Right lung (tissue), 5 donors: ENCODE measurements around the gene KLC4. TPM values are rescaled to one million over a fixed set of nuclear protein-coding genes. Genes with fewer than 3 reads are reported as not detected.
"Not testable (repeated sequence)": the region's sequence is repeated elsewhere in the genome, so short reads cannot be mapped to it uniquely, and the experiment has no call there.

Source experiments
- DNase-seq, 2 donors: peaks; one replicate each; pipeline ENCODE4 v3.0.0-alpha.2; 2013
- polyA plus RNA-seq, 5 donors: library from polyadenylated mRNA; unstranded; fragments of 120-200 nt; gene quantifications; one replicate each; pipeline versions ENCODE4 v1.2.1 to v1.2.3, GENCODE V29; 2013; ENCODE audit warnings: inconsistent platforms in 1 of 5, low replicate concordance in 1 of 5; ENCODE audit not compliant: insufficient read length in 5 of 5, insufficient read depth in 1 of 5

Gene KLC4
- polyA plus RNA-seq, 5 donors: 44.0 to 59.8 (median 45.1) TPM

GRCh38 chr6:43060755-43061633 is 1.6 kb downstream of the KLC4 start:
- no peak for DNase-seq

GRCh38 chr6:43061861-43062260 is 2.4 kb downstream of the KLC4 start:
- DNase-seq: no peak

- DNase-seq: no peak
Measured at GRCh38 chr6:43062818-43063217, 3.4 kb downstream of the KLC4 start.

- no peak for DNase-seq
Measured at GRCh38 chr6:43070028-43070632, 10.7 kb downstream of the KLC4 start.

- DNase-seq: peak; percentile 93 to 95
Measured at GRCh38 chr6:43074847-43075669, 15.6 kb downstream of the KLC4 start.

- peak; percentile 85 to 86 for DNase-seq
Measured at GRCh38 chr6:43075670-43076463, 16.4 kb downstream of the KLC4 start, which contains the start of gene PTK7. Gene PTK7 (plus strand): TSS chr6:43076314. CDS start chr6:43076489, 175 bp downstream.

GRCh38 chr6:43076464-43077332 is 17.3 kb downstream of the KLC4 start:
- DNase-seq: no peak

- DNase-seq: no peak
Measured at GRCh38 chr6:43077333-43077809, 17.9 kb downstream of the KLC4 start.

GRCh38 chr6:43077981-43078511 is 18.6 kb downstream of the KLC4 start:
- no peak for DNase-seq

- DNase-seq: no peak
Measured at GRCh38 chr6:43078691-43079090, 19.3 kb downstream of the KLC4 start.

- DNase-seq: no peak
Measured at GRCh38 chr6:43081043-43081442, 21.6 kb downstream of the KLC4 start.

- not testable (repeated sequence) for DNase-seq
Measured at GRCh38 chr6:43081922-43082321, 22.5 kb downstream of the KLC4 start.

- DNase-seq: no peak
Measured at GRCh38 chr6:43082806-43083655, 23.6 kb downstream of the KLC4 start.

GRCh38 chr6:43086022-43086658 is 26.7 kb downstream of the KLC4 start:
- DNase-seq: no peak

GRCh38 chr6:43088654-43089056 is 29.2 kb downstream of the KLC4 start:
- no peak for DNase-seq

- DNase-seq: no peak
Measured at GRCh38 chr6:43089467-43089866, 30.0 kb downstream of the KLC4 start.

GRCh38 chr6:43089874-43090558 is 30.6 kb downstream of the KLC4 start:
- peak in 1 of 2 donors; percentile 51 for DNase-seq

GRCh38 chr6:43090559-43090956 is 31.1 kb downstream of the KLC4 start:
- no peak for DNase-seq
